C1 segment of cervical spinal cord (tissue), 14 donors: ENCODE measurements around the gene IRX4.
"Not testable (repeated sequence)": the region's sequence is repeated elsewhere in the genome, so short reads cannot be mapped to it uniquely, and the experiment has no call there.

ENCODE experiments used
- DNase-seq, 14 donors: peaks; one replicate each; lab custom pipeline; 2025; lab: John Stamatoyannopoulos, UW

Gene IRX4

GRCh38 chr5:1879292-1880263 is 3.1 kb downstream of the IRX4 start:
- no peak for DNase-seq

- DNase-seq = no peak
Measured at GRCh38 chr5:1878050-1878849, 4.5 kb downstream of the IRX4 start.

GRCh38 chr5:1877103-1878049 is 5.3 kb downstream of the IRX4 start:
- no peak for DNase-seq

- DNase-seq = no peak
Measured at GRCh38 chr5:1876660-1877064, 6.1 kb downstream of the IRX4 start.

- no peak for DNase-seq
Measured at GRCh38 chr5:1875843-1876659, 6.7 kb downstream of the IRX4 start.

GRCh38 chr5:1875281-1875842 is 7.4 kb downstream of the IRX4 start:
- no peak for DNase-seq

- DNase-seq = no peak
Measured at GRCh38 chr5:1874771-1875220, 7.9 kb downstream of the IRX4 start.

GRCh38 chr5:1874348-1874747 is 8.4 kb downstream of the IRX4 start:
- DNase-seq = no peak

- no peak for DNase-seq
Measured at GRCh38 chr5:1873243-1873959, 9.3 kb downstream of the IRX4 start.

- DNase-seq = no peak
Measured at GRCh38 chr5:1871441-1871840, 11.3 kb downstream of the IRX4 start.

- DNase-seq = not testable (repeated sequence)
Measured at GRCh38 chr5:1870435-1871272, 12.1 kb downstream of the IRX4 start.

- no peak for DNase-seq
Measured at GRCh38 chr5:1868886-1869475, 13.7 kb downstream of the IRX4 start.

- no peak for DNase-seq
Measured at GRCh38 chr5:1867815-1868143, 14.9 kb downstream of the IRX4 start.

- DNase-seq = no peak
Measured at GRCh38 chr5:1867114-1867814, 15.5 kb downstream of the IRX4 start.

GRCh38 chr5:1865948-1866347 is 16.8 kb downstream of the IRX4 start:
- DNase-seq = no peak

- no peak for DNase-seq
Measured at GRCh38 chr5:1865486-1865885, 17.2 kb downstream of the IRX4 start.

- no peak for DNase-seq
Measured at GRCh38 chr5:1864896-1865440, 17.8 kb downstream of the IRX4 start.
